ENCODE results near the gene FCF1.
A peak's percentile ranks its signal among the peaks of the same experiment; 100 is the strongest.
"Not testable (repeated sequence)": the region's sequence is repeated elsewhere in the genome, so short reads cannot be mapped to it uniquely, and the experiment has no call there.

FCF1 gene

GRCh38 chr14:74702293-74702692, 10.7 kb upstream of the FCF1 start:
- DNase-seq (ENCODE audit: low read depth): no peak

GRCh38 chr14:74703043-74703442, 9.9 kb upstream of the FCF1 start:
- DNase-seq (ENCODE audit: low read depth): no peak

GRCh38 chr14:74704656-74705055, 8.3 kb upstream of the FCF1 start:
- DNase-seq (ENCODE audit: low read depth): no peak

- no peak for DNase-seq (ENCODE audit: low read depth)
Observed at GRCh38 chr14:74705613-74706500, 7.1 kb upstream of the FCF1 start.

GRCh38 chr14:74710480-74710879, 2.5 kb upstream of the FCF1 start:
- no peak for DNase-seq (ENCODE audit: low read depth)

- no peak for DNase-seq (ENCODE audit: low read depth)
Observed at GRCh38 chr14:74711651-74712050, 1.3 kb upstream of the FCF1 start.

- DNase-seq (ENCODE audit: low read depth): no peak
Observed at GRCh38 chr14:74713395-74713735, 421 bp downstream of the FCF1 start.

GRCh38 chr14:74720526-74720925, 7.6 kb downstream of the FCF1 start:
- no peak for DNase-seq (ENCODE audit: low read depth)

GRCh38 chr14:74723134-74723533, 10.2 kb downstream of the FCF1 start:
- DNase-seq (ENCODE audit: low read depth): no peak

- no peak for DNase-seq (ENCODE audit: low read depth)
Observed at GRCh38 chr14:74732387-74732786, 19.4 kb downstream of the FCF1 start.

- no peak for DNase-seq (ENCODE audit: low read depth)
Observed at GRCh38 chr14:74733221-74733620, 20.3 kb downstream of the FCF1 start.

GRCh38 chr14:74735125-74735524, 22.2 kb downstream of the FCF1 start:
- no peak for DNase-seq (ENCODE audit: low read depth)

GRCh38 chr14:74737753-74738325, 24.9 kb downstream of the FCF1 start:
- peak; percentile 24 for DNase-seq (ENCODE audit: low read depth)

- DNase-seq (ENCODE audit: low read depth): no peak
Observed at GRCh38 chr14:74739293-74740030, 26.5 kb downstream of the FCF1 start.

GRCh38 chr14:74747237-74747636, 34.3 kb downstream of the FCF1 start:
- no peak for DNase-seq (ENCODE audit: low read depth)

- no peak for DNase-seq (ENCODE audit: low read depth)
Observed at GRCh38 chr14:74754157-74754556, 41.2 kb downstream of the FCF1 start.

GRCh38 chr14:74754899-74755298, 42.0 kb downstream of the FCF1 start:
- no peak for DNase-seq (ENCODE audit: low read depth)

- DNase-seq (ENCODE audit: low read depth): no peak
Observed at GRCh38 chr14:74756326-74756725, 43.4 kb downstream of the FCF1 start.

- DNase-seq (ENCODE audit: low read depth): not testable (repeated sequence)
Observed at GRCh38 chr14:74758505-74758904, 45.6 kb downstream of the FCF1 start.

GRCh38 chr14:74762917-74763802, 50.2 kb downstream of the FCF1 start, which contains the start of gene YLPM1:
Gene YLPM1, plus strand, starts transcription at chr14:74763316. Its CDS starts 174 bp downstream, at chr14:74763490.
- peak; percentile 98 for DNase-seq (ENCODE audit: low read depth)

- DNase-seq (ENCODE audit: low read depth): peak; percentile 7
Observed at GRCh38 chr14:74763803-74764531, 51.0 kb downstream of the FCF1 start.
